B cell (primary cell): ENCODE measurements around the gene GGNBP2. TPM values are rescaled to one million over a fixed set of nuclear protein-coding genes. Genes with fewer than 3 reads are reported as not detected.

ENCODE experiments used
- ATAC-seq: fragments of 200-7000 bp; cut with Tn5 transposase; one replicate; pipeline ENCODE4 v1.10.0; 2021; ENCODE audit warnings: low read depth, mild to moderate bottlenecking, moderate number of reproducible peaks, moderate library complexity
- CTCF ChIA-PET: fragments of 350-600 bp; sonication (Branson Sonifier 250); formaldehyde crosslinking; loops from one replicate; lab custom pipeline; 2021; ENCODE audit warnings: antibody characterized with exemption, inconsistent platforms; lab: Charles Lee
- POLR2A ChIA-PET: fragments of 350-600 bp; sonication (Branson Sonifier 250); formaldehyde crosslinking; loops from one replicate; lab custom pipeline; 2021; ENCODE audit warnings: antibody characterized with exemption; lab: Charles Lee
- DNase-seq: peaks from one replicate; pipeline ENCODE4 v3.0.0; 2013
- H2AFZ ChIP-seq: 2 replicates; pipeline ENCODE4 v1.6.1; 2012; ENCODE audit warnings: mild to moderate bottlenecking, low read depth, low read length; ENCODE audit not compliant: insufficient read depth, poor library complexity, severe bottlenecking
- H3K27ac ChIP-seq, 2 donors: 1 replicate in 1 of 2; 2 replicates in 1 of 2; pipeline ENCODE4 v1.5.1; 2012 to 2013; ENCODE audit warnings: low read length in 2 of 2, mild to moderate bottlenecking in 2 of 2, moderate library complexity in 1 of 2
- H3K27me3 ChIP-seq, 4 experiments: fragments of 200-600 bp in 1 of 4; sonication (generic) in 1 of 4; replicated peaks in 1 of 4; 1 replicate in 2 of 4; 2 replicates in 2 of 4; pipeline versions ENCODE4 v1.6.1 to v1.7.0; 2013 to 2016; ENCODE audit warnings: low read length in 3 of 4, mild to moderate bottlenecking in 2 of 4, mixed read lengths in 1 of 4, moderate library complexity in 1 of 4; ENCODE audit not compliant: insufficient read depth in 4 of 4, control insufficient read depth in 3 of 4; ENCODE audit errors: control extremely low read depth in 1 of 4
- H3K36me3 ChIP-seq, 2 experiments: replicated peaks in 1 of 2; 1 replicate in 1 of 2; 2 replicates in 1 of 2; pipeline versions ENCODE4 v1.6.1 to v1.7.1; 2013; ENCODE audit warnings: low read length in 1 of 2; ENCODE audit not compliant: insufficient read depth in 2 of 2, control insufficient read depth in 1 of 2; ENCODE audit errors: control extremely low read depth in 1 of 2, extremely low read depth in 1 of 2
- H3K4me1 ChIP-seq, 2 donors: fragments of 200-600 bp in 1 of 2; sonication (generic) in 1 of 2; 1 replicate in 1 of 2; 2 replicates in 1 of 2; pipeline versions ENCODE4 v1.5.1 to v1.6.1; 2013 to 2017; ENCODE audit warnings: low read length in 2 of 2; ENCODE audit not compliant: control insufficient read depth in 2 of 2, insufficient read depth in 2 of 2
- H3K4me2 ChIP-seq: replicated peaks from 2 replicates; pipeline ENCODE3; 2012; ENCODE audit warnings: mild to moderate bottlenecking, low read depth, low read length; ENCODE audit not compliant: poor library complexity, severe bottlenecking
- H3K4me3 ChIP-seq, 5 experiments: fragments of 200-600 bp in 1 of 5; sonication (generic) in 1 of 5; 1 replicate in 3 of 5; 2 replicates in 2 of 5; pipeline versions ENCODE4 v1.5.1 to v1.7.0; 2011 to 2016; ENCODE audit warnings: low read length in 4 of 5, mild to moderate bottlenecking in 4 of 5, low read depth in 2 of 5, control low read depth in 1 of 5, moderate library complexity in 1 of 5; ENCODE audit not compliant: insufficient read depth in 1 of 5; ENCODE audit errors: control extremely low read depth in 1 of 5, extremely low read depth in 1 of 5
- H3K79me2 ChIP-seq: fragments of 200-600 bp; sonication (generic); one replicate; pipeline ENCODE4 v1.6.0; 2016; ENCODE audit warnings: low read length; ENCODE audit not compliant: control insufficient read depth, insufficient read depth
- H3K9ac ChIP-seq: fragments of 200-600 bp; sonication (generic); 2 replicates; pipeline ENCODE4 v1.6.1; 2017; ENCODE audit warnings: mild to moderate bottlenecking, low read length, moderate library complexity
- H3K9me3 ChIP-seq, 3 donors: one replicate each; pipeline versions ENCODE4 v1.6.1 to v1.7.1; 2013; ENCODE audit warnings: low read length in 2 of 3; ENCODE audit not compliant: control insufficient read depth in 2 of 3, insufficient read depth in 1 of 3; ENCODE audit errors: control extremely low read depth in 1 of 3
- H4K20me1 ChIP-seq: 2 replicates; pipeline ENCODE4 v1.6.0; 2012; ENCODE audit warnings: mild to moderate bottlenecking, low read length; ENCODE audit not compliant: insufficient read depth, control insufficient read depth, poor library complexity, severe bottlenecking
- H3K27ac Mint-ChIP-seq: one replicate; pipeline ENCODE4 v1.8.0; 2021; ENCODE audit warnings: mixed read lengths
- H3K27me3 Mint-ChIP-seq: one replicate; pipeline ENCODE4 v1.8.0; 2021; ENCODE audit warnings: mixed read lengths
- H3K4me1 Mint-ChIP-seq: one replicate; pipeline ENCODE4 v1.8.0; 2021; ENCODE audit warnings: mixed read lengths
- H3K4me3 Mint-ChIP-seq: one replicate; pipeline ENCODE4 v1.8.0; 2021; ENCODE audit warnings: mixed read lengths
- H3K9me3 Mint-ChIP-seq: one replicate; pipeline ENCODE4 v1.8.0; 2022; ENCODE audit warnings: mixed read lengths; ENCODE audit not compliant: insufficient read depth
- EZH2 ChIP-seq: IDR thresholded peaks from 2 replicates; pipeline ENCODE4 v1.6.1; 2012; ENCODE audit warnings: borderline replicate concordance, low read depth, mild to moderate bottlenecking, moderate library complexity, low read length; ENCODE audit not compliant: insufficient read depth, poor library complexity, severe bottlenecking
- WGBS: methylation state at CpG from one replicate; pipeline ENCODE4 v1.1.5; 2013; ENCODE audit warnings: missing lambda C conversion rate; ENCODE audit not compliant: insufficient coverage; 5-methylcytosine and 5-hydroxymethylcytosine counted together
- intact Hi-C: fragments of 100-400 bp; cut with micrococcal nuclease; formaldehyde crosslinking; loops from one replicate; pipeline ENCODE4 v1.10.0; 2022
- polyA plus RNA-seq: library from polyadenylated mRNA; depleted of rRNA; stranded (reverse); fragments of >200 nt; gene quantifications from 2 replicates; pipeline ENCODE4 v1.2.3, GENCODE V29; 2012
- total RNA-seq, 2 donors: library from RNA; stranded (reverse); fragments of 120-200 nt in 1 of 2; gene quantifications; 1 replicate in 1 of 2; 2 replicates in 1 of 2; pipeline versions ENCODE4 v1.2.3 to v1.2.4, GENCODE V29; 2013 to 2022
- TF ChIP-seq, protein P1 (sequence below): fragments of 200-600 bp; IDR thresholded peaks from one replicate; pipeline ENCODE4 v1.8.0; 2022; ENCODE audit warnings: antibody characterized with exemption, mild to moderate bottlenecking

GGNBP2 gene
- total and polyA plus RNA-seq, 2 donors (not counting 1 experiment from before 2014, with no cell fraction given), result 107 to 137 TPM

DNA sequence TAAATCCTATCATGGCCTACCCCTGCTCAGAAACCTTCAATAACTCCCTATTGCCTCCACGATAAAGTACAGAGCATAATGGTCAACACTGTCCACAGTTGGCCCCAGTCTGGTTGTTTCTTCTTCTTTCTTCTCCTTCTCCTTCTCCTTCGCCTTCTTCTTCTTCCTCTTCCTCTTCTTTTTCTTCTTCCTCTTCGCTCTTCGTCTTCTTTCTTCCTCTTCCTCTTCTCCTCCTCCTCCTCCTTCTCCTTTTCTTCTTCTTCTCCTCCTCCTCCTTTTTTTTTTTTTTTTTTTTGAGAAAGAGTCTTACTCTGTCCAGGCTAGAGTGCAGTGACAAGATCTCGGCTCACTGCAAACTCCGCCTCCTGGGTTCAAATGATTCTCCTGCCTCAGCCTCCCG lies 80.5 kb downstream of the GGNBP2 start:
- POLR2A ChIA-PET, result no interaction called here
- H3K27ac Mint-ChIP-seq, result no peak overlapping the region
- TF ChIP-seq, protein P1, sequence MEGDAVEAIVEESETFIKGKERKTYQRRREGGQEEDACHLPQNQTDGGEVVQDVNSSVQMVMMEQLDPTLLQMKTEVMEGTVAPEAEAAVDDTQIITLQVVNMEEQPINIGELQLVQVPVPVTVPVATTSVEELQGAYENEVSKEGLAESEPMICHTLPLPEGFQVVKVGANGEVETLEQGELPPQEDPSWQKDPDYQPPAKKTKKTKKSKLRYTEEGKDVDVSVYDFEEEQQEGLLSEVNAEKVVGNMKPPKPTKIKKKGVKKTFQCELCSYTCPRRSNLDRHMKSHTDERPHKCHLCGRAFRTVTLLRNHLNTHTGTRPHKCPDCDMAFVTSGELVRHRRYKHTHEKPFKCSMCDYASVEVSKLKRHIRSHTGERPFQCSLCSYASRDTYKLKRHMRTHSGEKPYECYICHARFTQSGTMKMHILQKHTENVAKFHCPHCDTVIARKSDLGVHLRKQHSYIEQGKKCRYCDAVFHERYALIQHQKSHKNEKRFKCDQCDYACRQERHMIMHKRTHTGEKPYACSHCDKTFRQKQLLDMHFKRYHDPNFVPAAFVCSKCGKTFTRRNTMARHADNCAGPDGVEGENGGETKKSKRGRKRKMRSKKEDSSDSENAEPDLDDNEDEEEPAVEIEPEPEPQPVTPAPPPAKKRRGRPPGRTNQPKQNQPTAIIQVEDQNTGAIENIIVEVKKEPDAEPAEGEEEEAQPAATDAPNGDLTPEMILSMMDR, result no peak
- no peak for TF ChIP-seq EZH2

DNA sequence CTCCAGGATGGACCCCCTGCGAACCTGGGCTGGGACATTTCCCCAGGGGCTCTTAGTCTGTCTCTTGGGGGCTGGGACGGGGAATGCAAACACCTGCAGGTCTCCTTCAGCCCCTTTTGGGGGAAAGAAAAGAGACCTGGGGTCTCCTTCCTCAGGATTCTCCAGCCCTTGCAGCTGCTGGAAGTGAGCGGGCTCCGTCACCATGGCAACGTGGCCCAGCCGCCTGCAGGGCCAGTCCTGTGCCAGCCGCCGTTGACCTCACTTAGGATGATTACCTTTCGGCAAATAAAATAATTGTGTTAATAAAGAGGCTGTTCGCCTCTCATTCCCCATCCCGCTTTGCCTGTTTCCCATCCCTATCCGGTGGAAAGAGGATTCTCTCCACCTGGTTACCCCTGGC lies 82.4 kb downstream of the GGNBP2 start:
- CTCF ChIA-PET, result interaction anchor here (1.0 to 10.1 kb wide), 8 partner anchors 12 to 614 kb away, joined by 3 to 150 read pairs (median 19); partner anchors contain the start of gene MRM1
- no peaks in the 10 kb centered on the region for H4K20me1 ChIP-seq
- H3K9me3 Mint-ChIP-seq, result no peaks in the 10 kb centered on the region

More for the DNA sequence above, 80.5 kb downstream of the GGNBP2 start:
- Mint-ChIP-seq H3K4me1 (no peaks in the 10 kb centered on the region), H3K27me3 (no peaks in the 10 kb centered on the region), H3K9me3 (no peaks in the 10 kb centered on the region), H3K4me3 (no peak overlapping the region)
- Histone ChIP-seq H3K9ac (no peak overlapping the region), H3K4me2 (no peak overlapping the region), H3K79me2 (no peaks in the 10 kb centered on the region), H3K36me3 (no peaks in the 10 kb centered on the region), H3K4me3 (no peak overlapping the region), H3K9me3 (no peaks in the 10 kb centered on the region), H3K4me1 (no peaks in the 10 kb centered on the region), H2AFZ (no peak overlapping the region), H4K20me1 (no peaks in the 10 kb centered on the region), H3K27me3 (no peaks in the 10 kb centered on the region), H3K27ac (no peak overlapping the region)
- ATAC-seq (no peak), DNase-seq (no peak)
- intact Hi-C loops, result no loop called here
- CTCF ChIA-PET, result interaction anchor here (0.7 to 10.1 kb wide), 3 partner anchors 421 to 656 kb away, joined by 3 to 150 read pairs (median 3); no protein-coding TSS in a partner anchor
- WGBS, result 86% methylated on average over 4 of the region's 7 CpGs

More for the DNA sequence above, 82.4 kb downstream of the GGNBP2 start:
- no peak overlapping the region for H3K4me3 ChIP-seq
- POLR2A ChIA-PET, result no interaction called here
- no peak for TF ChIP-seq EZH2
- TF ChIP-seq, protein P1, result no peak
- H3K4me1 ChIP-seq, result no peaks in the 10 kb centered on the region
- intact Hi-C loops, result no loop called here
- peaks cover 7% of the 10 kb centered on the region for H3K27me3 Mint-ChIP-seq
- H3K9me3 ChIP-seq, result no peaks in the 10 kb centered on the region
- H3K36me3 ChIP-seq, result no peaks in the 10 kb centered on the region
- H2AFZ ChIP-seq, result no peak overlapping the region
- H3K27ac Mint-ChIP-seq, result no peak overlapping the region
- 88% methylated on average over 8 of the region's 12 CpGs for WGBS
- H3K27ac ChIP-seq, result no peak overlapping the region
- H3K27me3 ChIP-seq, result no peaks in the 10 kb centered on the region
- H3K9ac ChIP-seq, result no peak overlapping the region
- DNase-seq (no peak), ATAC-seq (no peak)
- no peak overlapping the region for H3K4me3 Mint-ChIP-seq
- no peak overlapping the region for H3K4me2 ChIP-seq
- no peaks in the 10 kb centered on the region for H3K4me1 Mint-ChIP-seq
- no peaks in the 10 kb centered on the region for H3K79me2 ChIP-seq
